HepG2 (cell line): Measurements from ENCODE around the gene GDPD5. TPM values are rescaled to one million over a fixed set of nuclear protein-coding genes. Genes with fewer than 3 reads are reported as not detected.

Experiments
- AHR ChIP-seq: IDR thresholded peaks from 2 replicates; pipeline ENCODE4 v1.6.1; 2018; ENCODE audit warnings: missing genetic modification reagents, missing compliant biosample characterization
- CTCF ChIP-seq: sonication (generic); formaldehyde crosslinking; IDR thresholded peaks from 2 replicates; pipeline ENCODE4 v1.5.0; 2020; ENCODE audit warnings: mild to moderate bottlenecking, missing genetic modification reagents, moderate library complexity
- HDAC1 ChIP-seq: sonication (generic); formaldehyde crosslinking; IDR thresholded peaks from 2 replicates; pipeline ENCODE4 v1.5.1; 2020; ENCODE audit warnings: mild to moderate bottlenecking, missing genetic modification reagents
- ONECUT2 ChIP-seq: sonication (generic); formaldehyde crosslinking; IDR thresholded peaks from 2 replicates; pipeline ENCODE4 v1.4.0; 2020; ENCODE audit warnings: missing genetic modification reagents
- PHB2 ChIP-seq: fragments of 450-650 bp; IDR thresholded peaks from 2 replicates; pipeline ENCODE4 v1.6.1; 2018; ENCODE audit not compliant: partially characterized antibody
- POLR2A ChIP-seq, 2 experiments: IDR thresholded peaks; 2 replicates each; pipeline ENCODE4 v1.6.1; 2011; ENCODE audit warnings: low read depth in 2 of 2, low read length in 2 of 2, mild to moderate bottlenecking in 1 of 2, moderate library complexity in 1 of 2; ENCODE audit not compliant: insufficient read depth in 1 of 2
- PRDM10 ChIP-seq: sonication (generic); formaldehyde crosslinking; IDR thresholded peaks from 2 replicates; pipeline ENCODE4 v1.4.0; 2020; ENCODE audit warnings: low read depth, missing genetic modification reagents
- PRDM15 ChIP-seq: sonication (generic); formaldehyde crosslinking; IDR thresholded peaks from 2 replicates; pipeline ENCODE4 v1.4.0; 2020; ENCODE audit warnings: missing genetic modification reagents
- SETDB1 ChIP-seq: sonication (generic); formaldehyde crosslinking; IDR thresholded peaks from 2 replicates; pipeline ENCODE4 v1.5.1; 2020; ENCODE audit warnings: missing genetic modification reagents, mild to moderate bottlenecking, borderline replicate concordance
- SMARCC2 ChIP-seq: fragments of 450-650 bp; IDR thresholded peaks from 2 replicates; pipeline ENCODE4 v1.6.1; 2017; ENCODE audit warnings: antibody characterized with exemption, mild to moderate bottlenecking
- TAF15 ChIP-seq: fragments of 200-400 bp; formaldehyde crosslinking; IDR thresholded peaks from one replicate; pipeline ENCODE4 v1.6.1; 2018; ENCODE audit warnings: mild to moderate bottlenecking, low read depth, low read length; ENCODE audit not compliant: poor library complexity, severe bottlenecking
- ZNF142 ChIP-seq: sonication (generic); formaldehyde crosslinking; IDR thresholded peaks from 2 replicates; pipeline ENCODE4 v1.4.0; 2020; ENCODE audit warnings: missing genetic modification reagents
- ZNF530 ChIP-seq: sonication (generic); formaldehyde crosslinking; IDR thresholded peaks from 2 replicates; pipeline ENCODE4 v1.5.0; 2020; ENCODE audit warnings: low read depth, mild to moderate bottlenecking, missing genetic modification reagents
- ZNF790 ChIP-seq: sonication (generic); formaldehyde crosslinking; IDR thresholded peaks from 2 replicates; pipeline ENCODE4 v1.8.0; 2022; ENCODE audit warnings: missing genetic modification reagents, mild to moderate bottlenecking, borderline replicate concordance
- ZNF839 ChIP-seq: sonication (generic); formaldehyde crosslinking; IDR thresholded peaks from 2 replicates; pipeline ENCODE4 v1.4.0; 2020; ENCODE audit warnings: missing genetic modification reagents, mild to moderate bottlenecking, borderline replicate concordance
- polyA plus RNA-seq, 8 experiments: library from polyadenylated mRNA; depleted of rRNA in 3 of 8; stranded (reverse) in 7 of 8; unstranded in 1 of 8; fragments of >200 nt; fragmentation: Illumina TruSeq in 4 of 8; extraction: Trizol in 4 of 8; gene quantifications; 2 replicates each; pipeline versions ENCODE4 v1.2.1 to v1.2.3, GENCODE V29; 2011 to 2016; ENCODE audit warnings: low read depth in 4 of 8, missing spikeins in 1 of 8, mixed read lengths in 1 of 8; ENCODE audit not compliant: insufficient read depth in 1 of 8
- total RNA-seq, 5 experiments: library from RNA; depleted of rRNA; stranded (reverse); fragments of >200 nt; fragmentation: Illumina TruSeq; extraction: Trizol; gene quantifications; 2 replicates each; pipeline ENCODE4 v1.2.3, GENCODE V29; 2016; ENCODE audit warnings: low read depth in 1 of 5

The GDPD5 gene
- total and polyA plus RNA-seq, 2 of the 13 experiments (the other 11 are each of a cell fraction or from before 2014, with no cell fraction given), result 55.0 to 67.5 TPM

GRCh38 chr11:75547617-75548058 is 21.9 kb upstream of the GDPD5 start (continued):
- TF ChIP-seq ZNF142 (CRISPR knock-in tag) (no peak), ONECUT2 (CRISPR knock-in tag) (no peak), SETDB1 (no peak), ZNF839 (CRISPR knock-in tag) (no peak), AHR (CRISPR knock-in tag) (0 out of 2 replicates have a peak, but pooled peaks have one; percentile 18), PHB2 (no peak), PRDM10 (CRISPR knock-in tag) (peak; percentile 40; the same call in 1 of the 2 replicates), POLR2A (IDR thresholded peaks at IDR 0.05; ENCODE audit: insufficient read depth in 1 of 2, low read depth in 2 of 2, low read length in 2 of 2) (no peak), TAF15 (no peak), ZNF790 (CRISPR knock-in tag) (no peak), HDAC1 (no peak), CTCF (CRISPR knock-in tag) (peak; percentile 92), PRDM15 (no peak), ZNF530 (CRISPR knock-in tag) (no peak), SMARCC2 (no peak)
